ENCODE results near the gene SSR4.

The SSR4 gene

GRCh38 chrX:153832728-153833127, 38.3 kb downstream of the SSR4 start:
- no peak for DNase-seq

DNA sequence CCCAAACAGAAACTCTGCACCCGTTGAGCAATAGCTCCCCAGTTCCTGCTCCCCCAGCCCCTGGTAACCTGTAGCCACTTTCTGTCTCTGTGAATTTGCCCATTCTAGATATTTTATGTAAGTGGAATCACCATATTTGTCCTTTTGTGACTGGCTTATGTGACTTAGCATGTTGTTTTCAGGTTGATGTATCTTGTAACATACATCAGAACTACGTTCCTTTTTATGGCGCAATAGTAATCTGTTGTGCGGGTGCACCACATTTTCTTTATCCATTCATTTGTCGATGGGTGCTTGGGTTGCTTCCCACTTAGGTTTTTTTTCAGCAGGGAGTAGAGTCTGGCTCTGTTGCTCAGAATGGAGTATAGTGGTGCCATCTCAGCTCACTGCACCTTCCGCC, 42.5 kb downstream of the SSR4 start:
- no peak for DNase-seq

DNA sequence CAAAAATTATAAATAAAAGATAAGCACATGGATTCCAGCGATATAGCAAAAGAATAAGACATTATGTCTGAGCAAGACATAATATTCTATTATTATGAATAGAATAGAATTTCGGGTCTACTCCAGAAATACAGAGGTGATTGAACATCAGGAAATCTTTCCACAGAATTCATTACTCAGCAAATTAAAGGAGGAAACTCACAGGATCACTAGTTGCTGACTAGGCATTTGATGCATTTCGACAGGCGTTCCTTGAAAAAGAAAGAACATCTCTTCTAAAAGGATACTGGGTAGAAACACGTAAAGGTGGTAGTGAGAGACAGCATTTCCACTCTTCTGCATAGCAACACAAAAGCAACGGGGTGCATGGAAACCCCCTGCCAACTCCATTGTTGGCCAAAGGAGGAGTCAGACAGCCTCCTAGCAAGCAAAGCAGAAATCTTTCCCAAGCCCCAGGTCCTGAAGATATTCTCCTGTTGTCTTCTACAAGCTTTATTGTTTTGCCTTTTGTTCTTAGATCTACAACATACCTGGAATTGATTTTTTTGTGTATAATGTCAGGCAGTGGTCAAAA, 50.1 kb downstream of the SSR4 start:
- DNase-seq = no peak

DNA sequence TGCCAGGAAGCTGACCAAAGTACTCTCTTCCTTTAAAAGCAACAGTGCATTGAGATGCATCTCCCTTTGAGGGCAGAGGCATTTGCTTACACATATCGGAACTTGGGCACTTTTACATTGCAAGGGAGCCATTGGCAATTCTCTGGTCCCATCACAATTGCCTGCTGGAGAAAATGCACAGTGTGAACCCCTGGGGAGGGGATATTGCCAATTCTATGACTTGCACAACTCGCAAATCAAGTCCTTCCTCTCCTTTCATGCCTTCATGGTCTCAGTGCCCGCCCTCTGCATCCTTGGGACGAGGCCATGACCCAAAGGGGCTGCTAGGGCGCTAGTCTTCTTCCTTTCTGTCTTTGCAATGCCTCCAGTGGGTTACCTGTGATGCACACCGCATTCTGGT, 50.7 kb downstream of the SSR4 start:
- DNase-seq = no peak

- no peak for DNase-seq
Measured at GRCh38 chrX:153845842-153846241, 51.4 kb downstream of the SSR4 start.

Measured in CD4-positive, alpha-beta T cell treated with Interleukin-4 for 1 hour (primary cell).